Heart right ventricle (tissue), 16 donors: Measurements from ENCODE around the gene SENP2. TPM values are rescaled to one million over a fixed set of nuclear protein-coding genes. Genes with fewer than 3 reads are reported as not detected.
"Not testable (repeated sequence)": the region's sequence is repeated elsewhere in the genome, so short reads cannot be mapped to it uniquely, and the experiment has no call there.

Source experiments
- ATAC-seq, 8 donors: fragments of 200-7000 bp; cut with Tn5 transposase; one replicate each; pipeline ENCODE4 v1.9.1; 2020; ENCODE audit warnings: mild to moderate bottlenecking in 8 of 8, moderate library complexity in 8 of 8, moderate number of reproducible peaks in 1 of 8
- DNase-seq, 2 donors: peaks; one replicate each; pipeline ENCODE4 v3.0.0-alpha.2; 2020
- H3K27ac ChIP-seq, 10 donors: fragments of 200-600 bp; sonication (generic) in 2 of 10; one replicate each; pipeline versions ENCODE4 v1.5.0 to v1.8.0; 2020 to 2022; ENCODE audit warnings: mild to moderate bottlenecking in 3 of 10
- H3K27me3 ChIP-seq, 7 donors: fragments of 200-600 bp; one replicate each; pipeline ENCODE4 v1.8.0; 2021 to 2022; ENCODE audit warnings: mild to moderate bottlenecking in 2 of 7
- H3K36me3 ChIP-seq, 9 donors: fragments of 200-600 bp; sonication (generic) in 1 of 9; one replicate each; pipeline versions ENCODE4 v1.5.0 to v1.8.0; 2020 to 2022; ENCODE audit warnings: mild to moderate bottlenecking in 2 of 9
- H3K4me1 ChIP-seq, 9 donors: fragments of 200-600 bp; sonication (generic) in 1 of 9; one replicate each; pipeline versions ENCODE4 v1.5.0 to v1.8.0; 2020 to 2022; ENCODE audit warnings: mild to moderate bottlenecking in 4 of 9
- H3K4me3 ChIP-seq, 10 donors: fragments of 200-600 bp; sonication (generic) in 2 of 10; one replicate each; pipeline versions ENCODE4 v1.5.0 to v1.8.0; 2020 to 2022; ENCODE audit warnings: mild to moderate bottlenecking in 7 of 10, moderate library complexity in 2 of 10
- H3K9me3 ChIP-seq, 11 donors: fragments of 200-600 bp in 10 of 11; sonication (generic) in 2 of 11; one replicate each; pipeline versions ENCODE4 v1.5.0 to v1.8.0; 2013 to 2022; ENCODE audit warnings: mild to moderate bottlenecking in 2 of 11, control low read depth in 1 of 11, moderate library complexity in 1 of 11
- CTCF ChIP-seq, 9 donors: fragments of 200-600 bp; sonication (generic) in 2 of 9; IDR thresholded peaks; one replicate each; pipeline versions ENCODE4 v1.5.0 to v1.8.0; 2021 to 2022; ENCODE audit warnings: antibody characterized with exemption in 9 of 9, mild to moderate bottlenecking in 5 of 9, moderate library complexity in 1 of 9
- WGBS, 2 donors: extraction: QIAGEN DNeasy Blood & Tissue Kit; methylation state at CpG; one replicate each; pipeline ENCODE4 v1.1.7; 2013; ENCODE audit warnings: inconsistent platforms in 1 of 2; 5-methylcytosine and 5-hydroxymethylcytosine counted together
- intact Hi-C, 10 donors: fragments of 100-400 bp; cut with DNase I; formaldehyde crosslinking; loops; one replicate each; pipeline versions ENCODE4 v1.11.1 to v1.14.2; 2022
- polyA plus RNA-seq, 2 donors: library from polyadenylated mRNA; stranded (reverse); fragments of 200-250 nt; gene quantifications; one replicate each; pipeline ENCODE4 v1.2.3, GENCODE V29; 2013
- total RNA-seq, 10 donors: library from RNA; stranded (reverse); fragmentation: NEBNext Ultra II Directional in 3 of 10; extraction: Animal tissue kit (Norgen Biotek cat#: 25700) in 3 of 10; gene quantifications; one replicate each; pipeline versions ENCODE4 v1.2.1 to v1.2.4, GENCODE V29; 2021 to 2023
- donor health status: Arrhythmogenic right ventricular cardiomyopathy.
- donor health status: ischemic (EF 13 %, LVEDD 7.1; RV severe dilation, severe dysfunction).
- donor health status: healthy with polysubstance abuse.
- donor health status: DM: no; HTN: yes; CAD: no.
- donor health status: DM: no; HTN: no; CAD: no.
- donor health status: ischemic (EF 25% LVEDD 6.9; RV normal size, moderate dysfunction).
- donor health status: ischemic (EF 25% LVEDD 5.7; RV mildly dilated, moderate dysfunction).
- donor health status: healthy.
- donor health status: DM: yes; HTN: yes; CAD: no.
- donor health status: Ischemic cardiomyopathy.
- donor health status: ischemic (EF 35%, LVEDD 5.7; RV mildly dilated, moderate dysfunction).
- donor health status: nonischemic (EF 11% LVEDD 7.7; RV severe dilation, severe dysfunction).
- donor health status: DM: yes; HTN: yes; CAD: no.
- donor health status: PGD.
- donor health status: ischemic (EF 29% LVEDD 5.4; RV normal size, mild dysfunction).
- donor health status: nonischemic (EF 23%, LVEDD 6.1; RV moderate dilation, normal function).

Gene SENP2
- total and polyA plus RNA-seq, 12 donors = 7.9 to 46.5 (median 34.9) TPM

- Histone ChIP-seq H3K27ac (no peak overlapping the region), H3K4me1 (peaks cover 0 to 10% (median 0%) of the 10 kb centered on the region in 9 donors), H3K27me3 (peaks cover 0 to 18% (median 9%) of the 10 kb centered on the region in 7 donors), H3K36me3 (no peaks in the 10 kb centered on the region), H3K4me3 (no peak overlapping the region), H3K9me3 (no peaks in the 10 kb centered on the region)
- ATAC-seq (no peak), DNase-seq (no peak)
- intact Hi-C loops = loop anchor here in 7 of 10 donors (5.0 to 10.0 kb wide), 5 partner anchors 51 to 201 kb away; partner anchors contain the start of genes TMEM41A (in 2 of the 7) and MAP3K13 (in 1 of the 7)
- TF ChIP-seq CTCF (IDR thresholded peaks at IDR 0.05) = no peak
- WGBS, 2 donors = 77 to 87% methylated on average over 1 of the region's 1 CpG
These were observed 30.2 kb upstream of the SENP2 start for GRCh38 chr3:185555860-185556347.

- intact Hi-C loops = loop anchor here in 7 of 10 donors (5.0 to 10.0 kb wide), 5 partner anchors 52 to 202 kb away; partner anchors contain the start of genes TMEM41A (in 2 of the 7) and MAP3K13 (in 1 of the 7)
These were observed 29.5 kb upstream of the SENP2 start for GRCh38 chr3:185556640-185557039.

GRCh38 chr3:185558395-185558794, 27.7 kb upstream of the SENP2 start:
- DNase-seq (no peak), ATAC-seq (no peak)
- TF ChIP-seq CTCF (IDR thresholded peaks at IDR 0.05) = no peak
- H3K27ac ChIP-seq = no peak overlapping the region
- H3K36me3 ChIP-seq = no peaks in the 10 kb centered on the region
- H3K9me3 ChIP-seq = no peaks in the 10 kb centered on the region
- 79 to 88% methylated on average over 3 of the region's 3 CpGs for WGBS, 2 donors
- no peak overlapping the region for H3K4me3 ChIP-seq
- intact Hi-C loops = loop anchor here in 7 of 10 donors (5.0 to 10.0 kb wide), 5 partner anchors 54 to 204 kb away; partner anchors contain the start of genes TMEM41A (in 2 of the 7) and MAP3K13 (in 1 of the 7)
- H3K4me1 ChIP-seq = peaks cover 0 to 11% (median 0%) of the 10 kb centered on the region in 9 donors
- H3K27me3 ChIP-seq = peaks cover 0 to 29% (median 12%) of the 10 kb centered on the region in 7 donors

More at GRCh38 chr3:185556640-185557039, 29.5 kb upstream of the SENP2 start:
- peaks cover 0 to 11% (median 0%) of the 10 kb centered on the region in 9 donors for H3K4me1 ChIP-seq
- H3K36me3 ChIP-seq, DNase-seq, H3K4me3 ChIP-seq, H3K9me3 ChIP-seq, H3K27ac ChIP-seq, ATAC-seq: not testable (repeated sequence)
- WGBS, 2 donors = 83 to 88% methylated on average over 6 of the region's 6 CpGs
- H3K27me3 ChIP-seq = peaks cover 0 to 26% (median 12%) of the 10 kb centered on the region in 7 donors

- Histone ChIP-seq H3K27ac (no peak overlapping the region), H3K4me1 (peaks cover 0 to 11% (median 0%) of the 10 kb centered on the region in 9 donors), H3K9me3 (no peaks in the 10 kb centered on the region), H3K27me3 (peaks cover 0 to 29% (median 12%) of the 10 kb centered on the region in 7 donors), H3K4me3 (no peak overlapping the region), H3K36me3 (no peaks in the 10 kb centered on the region)
- DNase-seq (no peak), ATAC-seq (no peak)
- no peak for TF ChIP-seq CTCF (IDR thresholded peaks at IDR 0.05)
- intact Hi-C loops = loop anchor here in 7 of 10 donors (5.0 to 10.0 kb wide), 5 partner anchors 55 to 205 kb away; partner anchors contain the start of genes TMEM41A (in 2 of the 7) and MAP3K13 (in 1 of the 7)
- WGBS, 2 donors = 87 to 88% methylated on average over 12 of the region's 12 CpGs
These were observed 26.4 kb upstream of the SENP2 start for GRCh38 chr3:185559706-185560090.

- intact Hi-C loops = no loop called here
- no peak overlapping the region for H3K4me3 ChIP-seq
- no peak overlapping the region for H3K27ac ChIP-seq
- peaks cover 0 to 29% (median 12%) of the 10 kb centered on the region in 7 donors for H3K27me3 ChIP-seq
- 67 to 70% methylated on average over 13 of the region's 13 CpGs for WGBS, 2 donors
- ATAC-seq (no peak), DNase-seq (no peak)
- H3K36me3 ChIP-seq = no peaks in the 10 kb centered on the region
- H3K9me3 ChIP-seq = no peaks in the 10 kb centered on the region
- TF ChIP-seq CTCF (IDR thresholded peaks at IDR 0.05) = no peak
- H3K4me1 ChIP-seq = peaks cover 0 to 11% (median 0%) of the 10 kb centered on the region in 9 donors
These were observed 25.4 kb upstream of the SENP2 start for GRCh38 chr3:185560676-185561075.
